ENCODE measurements around the gene PSMB3.

Gene PSMB3

DNA sequence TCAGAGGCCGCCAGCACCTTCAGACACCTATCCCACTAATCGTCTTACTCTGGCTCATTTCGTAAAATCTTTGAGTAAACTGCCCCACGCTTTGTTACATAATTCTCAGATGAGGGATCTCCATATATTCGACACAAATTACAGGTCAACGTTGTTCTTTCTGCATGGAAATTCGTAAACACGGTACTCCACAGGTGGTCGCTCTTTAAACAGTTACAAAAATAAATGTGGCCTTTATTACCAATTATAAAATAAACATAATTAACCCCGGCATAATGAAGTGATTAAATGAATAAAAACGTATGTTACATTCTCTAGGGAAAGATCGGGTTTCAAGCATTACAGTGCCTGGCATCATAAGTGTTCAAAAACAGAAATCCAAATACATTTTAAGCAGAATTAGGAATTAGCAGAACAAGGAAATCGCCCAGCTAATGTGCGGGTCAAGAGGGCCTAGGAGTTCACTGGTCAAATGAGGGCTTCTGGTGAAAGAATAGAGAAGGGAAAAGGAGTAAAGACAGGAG lies 47.8 kb downstream of the PSMB3 start:
- TF ChIP-seq GATA3 (IDR thresholded peaks at IDR 0.05; ENCODE audit: low read depth, low read length) = no peak
- TF ChIP-seq GATA2 (IDR thresholded peaks at IDR 0.05; ENCODE audit: low read depth, low read length) = no peak

DNA sequence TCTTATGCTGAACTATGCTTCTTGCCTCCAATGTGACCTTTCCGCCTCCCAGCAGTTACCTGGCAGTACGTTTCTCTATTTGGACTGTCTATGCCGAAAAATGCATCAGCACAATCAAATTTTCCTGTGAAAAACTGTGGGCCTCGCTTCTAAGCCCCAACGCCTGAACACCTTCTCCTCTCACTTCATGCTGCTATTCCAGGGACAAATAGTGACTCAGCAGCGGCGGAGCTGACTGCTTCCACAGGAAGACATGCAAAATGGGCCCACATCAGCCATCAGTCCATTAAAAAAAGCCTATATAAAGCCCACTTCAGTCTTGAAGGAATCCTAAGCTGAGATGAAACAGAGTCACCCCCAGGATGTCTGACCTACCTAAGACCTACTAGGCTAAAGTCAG lies 57.3 kb downstream of the PSMB3 start:
- TF ChIP-seq GATA2 (IDR thresholded peaks at IDR 0.05; ENCODE audit: low read depth, low read length) = no peak
- no peak for TF ChIP-seq GATA3 (IDR thresholded peaks at IDR 0.05; ENCODE audit: low read depth, low read length)
